Tibial artery (tissue), 4 donors: ENCODE data around the gene TMEM69.

Experiments used
- DNase-seq, 2 donors: peaks; one replicate each; pipeline ENCODE4 v3.0.0-alpha.2; 2019
- H3K27ac ChIP-seq, 2 donors: fragments of 200-600 bp; sonication (generic) in 1 of 2; 1 replicate in 1 of 2; 2 replicates in 1 of 2; pipeline ENCODE4 v1.5.1; 2018 to 2019; ENCODE audit warnings: mild to moderate bottlenecking in 1 of 2
- H3K27me3 ChIP-seq, 2 donors: fragments of 200-600 bp; sonication (generic) in 1 of 2; one replicate each; pipeline versions ENCODE4 v1.5.1 to v1.6.0; 2016 to 2019
- H3K36me3 ChIP-seq, 3 donors: fragments of 200-600 bp; sonication (generic) in 2 of 3; one replicate each; pipeline ENCODE4 v1.5.1; 2016 to 2019; ENCODE audit warnings: mild to moderate bottlenecking in 2 of 3
- H3K4me1 ChIP-seq, 4 donors: fragments of 200-600 bp; sonication (generic) in 2 of 4; 1 replicate in 3 of 4; 2 replicates in 1 of 4; pipeline ENCODE4 v1.5.1; 2016 to 2019
- H3K4me3 ChIP-seq, 2 donors: fragments of 200-600 bp; sonication (generic) in 1 of 2; 1 replicate in 1 of 2; 2 replicates in 1 of 2; pipeline ENCODE4 v1.5.1; 2018 to 2019; ENCODE audit warnings: mild to moderate bottlenecking in 2 of 2
- H3K9me3 ChIP-seq, 3 donors: fragments of 200-600 bp; sonication (generic) in 1 of 3; one replicate each; pipeline ENCODE4 v1.5.1; 2016 to 2019
- CTCF ChIP-seq, 2 experiments: fragments of 200-600 bp in 1 of 2; fragments of 450-650 bp in 1 of 2; IDR thresholded peaks; one replicate each; pipeline ENCODE4 v1.5.1; 2017 to 2019; ENCODE audit warnings: antibody characterized with exemption in 2 of 2, mild to moderate bottlenecking in 1 of 2, moderate library complexity in 1 of 2
- intact Hi-C: fragments of 100-400 bp; cut with DNase I; formaldehyde crosslinking; loops from one replicate; pipeline ENCODE4 v1.15.0; 2023; ENCODE audit warnings: low total_unique reads

The TMEM69 gene

DNA sequence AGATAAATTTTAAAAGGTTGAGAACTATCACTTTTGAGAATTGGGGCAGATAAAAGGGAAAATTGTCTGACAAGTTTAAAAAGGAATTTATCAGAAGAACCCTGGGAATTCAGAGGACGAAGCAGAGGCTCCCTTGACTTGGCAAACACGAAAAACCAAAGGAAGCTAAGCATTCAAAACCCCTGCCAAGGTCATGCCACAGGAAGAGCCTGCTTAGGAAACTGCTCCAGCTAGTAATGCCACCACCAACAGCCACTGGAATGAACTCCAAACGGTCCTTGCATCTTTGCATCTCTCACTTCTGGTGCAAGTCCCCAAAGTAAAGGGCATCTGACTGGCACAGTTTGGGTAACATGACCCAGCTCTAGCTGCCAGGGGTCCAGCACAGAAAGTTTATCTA is 8.9 kb upstream of the TMEM69 start:
- intact Hi-C loops: no loop called here
- no peaks in the 10 kb centered on the region for H3K36me3 ChIP-seq

GRCh38 chr1:45682942-45683341 is 5.0 kb upstream of the TMEM69 start:
- H3K4me3 ChIP-seq: no peak overlapping the region
- no peaks in the 10 kb centered on the region for H3K9me3 ChIP-seq
- H3K36me3 ChIP-seq: no peaks in the 10 kb centered on the region
- peak overlapping the region in 1 of 2 donors; percentile 38 for H3K27ac ChIP-seq
- no peak for TF ChIP-seq CTCF (IDR thresholded peaks at IDR 0.05)
- H3K27me3 ChIP-seq: no peaks in the 10 kb centered on the region
- intact Hi-C loops: no loop called here
- H3K4me1 ChIP-seq: peaks cover 0 to 74% (median 37%) of the 10 kb centered on the region in 4 donors
- DNase-seq: no peak

More for the DNA sequence above, 8.9 kb upstream of the TMEM69 start:
- H3K27me3 ChIP-seq: no peaks in the 10 kb centered on the region
- H3K4me3 ChIP-seq: no peak overlapping the region
- peaks cover 0 to 97% (median 60%) of the 10 kb centered on the region in 4 donors for H3K4me1 ChIP-seq
- no peak for TF ChIP-seq CTCF (IDR thresholded peaks at IDR 0.05)
- no peaks in the 10 kb centered on the region for H3K9me3 ChIP-seq
- no peak for DNase-seq
- H3K27ac ChIP-seq: peak overlapping the region; percentile 42 to 50

- no peaks in the 10 kb centered on the region for H3K27me3 ChIP-seq
- intact Hi-C loops: no loop called here
- H3K9me3 ChIP-seq: no peaks in the 10 kb centered on the region
- H3K4me1 ChIP-seq: peaks cover 0 to 70% (median 29%) of the 10 kb centered on the region in 4 donors
- peak overlapping the region in 1 of 2 donors; percentile 96 for H3K27ac ChIP-seq
- H3K36me3 ChIP-seq: no peaks in the 10 kb centered on the region
- no peak for TF ChIP-seq CTCF (IDR thresholded peaks at IDR 0.05)
- DNase-seq: no peak
- peak overlapping the region; percentile 81 to 84 for H3K4me3 ChIP-seq
Observed at GRCh38 chr1:45684402-45684801, 3.6 kb upstream of the TMEM69 start.

- Histone ChIP-seq H3K36me3 (no peaks in the 10 kb centered on the region), H3K27ac (peak overlapping the region; percentile 93 to 96), H3K4me1 (peaks cover 0 to 63% (median 27%) of the 10 kb centered on the region in 4 donors), H3K4me3 (peak overlapping the region; percentile 81 to 84), H3K27me3 (no peaks in the 10 kb centered on the region), H3K9me3 (no peaks in the 10 kb centered on the region)
- DNase-seq: no peak
- intact Hi-C loops: no loop called here
- TF ChIP-seq CTCF (IDR thresholded peaks at IDR 0.05): no peak
Observed at GRCh38 chr1:45685308-45686014, 2.5 kb upstream of the TMEM69 start.

GRCh38 chr1:45686015-45686287 is 2.0 kb upstream of the TMEM69 start:
- H3K9me3 ChIP-seq: no peaks in the 10 kb centered on the region
- H3K36me3 ChIP-seq: peaks cover 0 to 1% (median 0%) of the 10 kb centered on the region in 3 donors
- H3K4me3 ChIP-seq: peak overlapping the region; percentile 81 to 84
- no peak for TF ChIP-seq CTCF (IDR thresholded peaks at IDR 0.05)
- no peaks in the 10 kb centered on the region for H3K27me3 ChIP-seq
- peaks cover 0 to 58% (median 26%) of the 10 kb centered on the region in 4 donors for H3K4me1 ChIP-seq
- peak; percentile 41 to 76 for DNase-seq
- peak overlapping the region; percentile 93 to 96 for H3K27ac ChIP-seq
- intact Hi-C loops: no loop called here
